Testis (tissue), 3 donors: ENCODE data around the gene KATNB1. TPM values are rescaled to one million over a fixed set of nuclear protein-coding genes. Genes with fewer than 3 reads are reported as not detected.

ENCODE experiments used
- DNase-seq: peaks from one replicate; pipeline ENCODE4 v3.0.0-alpha.2; 2019
- H3K27ac ChIP-seq, 2 donors: fragments of 200-600 bp; sonication (generic); one replicate each; pipeline ENCODE4 v1.5.1; 2019
- H3K27me3 ChIP-seq: fragments of 200-600 bp; sonication (generic); one replicate; pipeline ENCODE4 v1.5.1; 2019
- H3K36me3 ChIP-seq: fragments of 200-600 bp; sonication (generic); one replicate; pipeline ENCODE4 v1.5.1; 2017; ENCODE audit warnings: low read depth; ENCODE audit errors: missing control alignments
- H3K4me1 ChIP-seq: fragments of 200-600 bp; sonication (generic); one replicate; pipeline ENCODE4 v1.5.1; 2019
- H3K4me3 ChIP-seq, 2 donors: fragments of 200-600 bp; sonication (generic); one replicate each; pipeline ENCODE4 v1.5.1; 2017 to 2019
- H3K9me3 ChIP-seq: fragments of 200-600 bp; sonication (generic); one replicate; pipeline ENCODE4 v1.5.1; 2017
- POLR2A ChIP-seq: fragments of 450-650 bp; IDR thresholded peaks from one replicate; pipeline ENCODE4 v1.6.1; 2017; ENCODE audit warnings: antibody characterized with exemption, mild to moderate bottlenecking, moderate library complexity
- WGBS, 2 donors: methylation state at CpG; one replicate each; pipeline ENCODE4 v1.1.5; 2018; 5-methylcytosine and 5-hydroxymethylcytosine counted together
- intact Hi-C: fragments of 100-400 bp; cut with DNase I; formaldehyde crosslinking; loops from one replicate; pipeline ENCODE4 v1.15.1; 2023; ENCODE audit warnings: low total_unique reads
- polyA plus RNA-seq: library from polyadenylated mRNA; stranded (reverse); fragments of 350-450 nt; fragmentation: Illumina TruSeq; extraction: RNeasy Lipid Tissue Mini Kit (QIAGEN cat#74804); gene quantifications from one replicate; pipeline ENCODE4 v1.2.3, GENCODE V29; 2014; ENCODE audit warnings: low read depth, low replicate concordance; ENCODE audit not compliant: insufficient read depth
- total RNA-seq, 2 donors: library from RNA; depleted of rRNA; stranded (reverse); fragments of >200 nt; gene quantifications; one replicate each; pipeline ENCODE4 v1.2.3, GENCODE V29; 2016
- TF ChIP-seq, protein P1 (sequence below), 3 experiments: fragments of 450-650 bp in 2 of 3; fragments of 200-600 bp in 1 of 3; sonication (generic) in 1 of 3; IDR thresholded peaks; one replicate each; pipeline ENCODE4 v1.5.1; 2016 to 2019; ENCODE audit warnings: antibody characterized with exemption in 3 of 3, mild to moderate bottlenecking in 2 of 3, moderate library complexity in 1 of 3

The KATNB1 gene
- total and polyA plus RNA-seq, 3 donors from 2014 or later: 52.7 to 105 (median 53.5) TPM

DNA sequence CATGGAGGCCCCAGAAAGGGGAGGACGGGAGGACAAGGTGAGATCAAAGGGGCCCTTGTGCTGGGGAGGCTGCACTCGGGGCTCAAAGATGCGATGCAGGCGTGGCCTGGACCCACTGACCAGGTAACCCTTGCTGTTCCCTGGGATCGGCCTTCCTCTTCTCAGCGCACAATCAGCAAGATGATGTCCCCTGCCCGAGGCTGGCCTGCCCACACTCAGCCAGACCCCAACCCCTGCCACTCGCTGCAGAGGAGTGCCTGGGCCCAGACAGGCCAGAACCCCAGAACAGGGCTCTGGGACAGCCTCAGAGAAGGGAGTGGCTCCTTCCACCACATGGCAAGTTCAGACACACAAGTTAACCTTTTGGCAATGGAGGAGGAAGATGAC lies 51.9 kb downstream of the KATNB1 start:
- H3K27ac ChIP-seq: peak overlapping the region; percentile 41 to 73
- intact Hi-C loops: no loop called here
- WGBS, 2 donors: 68 to 72% methylated on average over 7 to 8 of the region's 8 CpGs

GRCh38 chr16:57788252-57788841 lies 52.8 kb downstream of the KATNB1 start:
- Histone ChIP-seq H3K4me1 (peaks cover 41% of the 10 kb centered on the region), H3K27ac (peak overlapping the region; percentile 41 to 73), H3K27me3 (no peaks in the 10 kb centered on the region), H3K36me3 (no peaks in the 10 kb centered on the region), H3K4me3 (no peak overlapping the region), H3K9me3 (no peaks in the 10 kb centered on the region)
- 37 to 87% methylated on average over 9 to 17 of the region's 17 CpGs for WGBS, 2 donors
- DNase-seq: peak; percentile 47
- intact Hi-C loops: no loop called here
- no peak for TF ChIP-seq POLR2A
- TF ChIP-seq, protein P1, sequence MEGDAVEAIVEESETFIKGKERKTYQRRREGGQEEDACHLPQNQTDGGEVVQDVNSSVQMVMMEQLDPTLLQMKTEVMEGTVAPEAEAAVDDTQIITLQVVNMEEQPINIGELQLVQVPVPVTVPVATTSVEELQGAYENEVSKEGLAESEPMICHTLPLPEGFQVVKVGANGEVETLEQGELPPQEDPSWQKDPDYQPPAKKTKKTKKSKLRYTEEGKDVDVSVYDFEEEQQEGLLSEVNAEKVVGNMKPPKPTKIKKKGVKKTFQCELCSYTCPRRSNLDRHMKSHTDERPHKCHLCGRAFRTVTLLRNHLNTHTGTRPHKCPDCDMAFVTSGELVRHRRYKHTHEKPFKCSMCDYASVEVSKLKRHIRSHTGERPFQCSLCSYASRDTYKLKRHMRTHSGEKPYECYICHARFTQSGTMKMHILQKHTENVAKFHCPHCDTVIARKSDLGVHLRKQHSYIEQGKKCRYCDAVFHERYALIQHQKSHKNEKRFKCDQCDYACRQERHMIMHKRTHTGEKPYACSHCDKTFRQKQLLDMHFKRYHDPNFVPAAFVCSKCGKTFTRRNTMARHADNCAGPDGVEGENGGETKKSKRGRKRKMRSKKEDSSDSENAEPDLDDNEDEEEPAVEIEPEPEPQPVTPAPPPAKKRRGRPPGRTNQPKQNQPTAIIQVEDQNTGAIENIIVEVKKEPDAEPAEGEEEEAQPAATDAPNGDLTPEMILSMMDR (IDR thresholded peaks at IDR 0.05): no peak

More for the DNA sequence above, 51.9 kb downstream of the KATNB1 start:
- Histone ChIP-seq H3K4me1 (peaks cover 41% of the 10 kb centered on the region), H3K9me3 (no peaks in the 10 kb centered on the region), H3K4me3 (no peak overlapping the region), H3K36me3 (no peaks in the 10 kb centered on the region), H3K27me3 (no peaks in the 10 kb centered on the region)
- TF ChIP-seq, protein P1 (IDR thresholded peaks at IDR 0.05): no peak
- no peak for TF ChIP-seq POLR2A
- DNase-seq: no peak

GRCh38 chr16:57788951-57789350 lies 53.4 kb downstream of the KATNB1 start:
- no peaks in the 10 kb centered on the region for H3K27me3 ChIP-seq
- no peaks in the 10 kb centered on the region for H3K9me3 ChIP-seq
- 79 to 88% methylated on average over 10 to 12 of the region's 12 CpGs for WGBS, 2 donors
- TF ChIP-seq, protein P1 (IDR thresholded peaks at IDR 0.05): no peak
- TF ChIP-seq POLR2A: no peak
- intact Hi-C loops: no loop called here
- no peak for DNase-seq
- H3K36me3 ChIP-seq: no peaks in the 10 kb centered on the region
- H3K27ac ChIP-seq: peak overlapping the region; percentile 41 to 73
- peaks cover 41% of the 10 kb centered on the region for H3K4me1 ChIP-seq
- H3K4me3 ChIP-seq: no peak overlapping the region

- 57 to 58% methylated on average over 6 to 13 of the region's 13 CpGs for WGBS, 2 donors
- no peaks in the 10 kb centered on the region for H3K36me3 ChIP-seq
- no peaks in the 10 kb centered on the region for H3K27me3 ChIP-seq
- no peaks in the 10 kb centered on the region for H3K9me3 ChIP-seq
- peaks cover 35% of the 10 kb centered on the region for H3K4me1 ChIP-seq
- intact Hi-C loops: no loop called here
- TF ChIP-seq, protein P1 (IDR thresholded peaks at IDR 0.05): no peak
- no peak overlapping the region for H3K4me3 ChIP-seq
- no peak for DNase-seq
- H3K27ac ChIP-seq: peak overlapping the region in 1 of 2 donors; percentile 50
Observed at GRCh38 chr16:57791195-57791892, 55.8 kb downstream of the KATNB1 start.
